ENCODE measurements around the gene PSORS1C1.
"Not testable (repeated sequence)": the region's sequence is repeated elsewhere in the genome, so short reads cannot be mapped to it uniquely, and the experiment has no call there.

Gene PSORS1C1

DNA sequence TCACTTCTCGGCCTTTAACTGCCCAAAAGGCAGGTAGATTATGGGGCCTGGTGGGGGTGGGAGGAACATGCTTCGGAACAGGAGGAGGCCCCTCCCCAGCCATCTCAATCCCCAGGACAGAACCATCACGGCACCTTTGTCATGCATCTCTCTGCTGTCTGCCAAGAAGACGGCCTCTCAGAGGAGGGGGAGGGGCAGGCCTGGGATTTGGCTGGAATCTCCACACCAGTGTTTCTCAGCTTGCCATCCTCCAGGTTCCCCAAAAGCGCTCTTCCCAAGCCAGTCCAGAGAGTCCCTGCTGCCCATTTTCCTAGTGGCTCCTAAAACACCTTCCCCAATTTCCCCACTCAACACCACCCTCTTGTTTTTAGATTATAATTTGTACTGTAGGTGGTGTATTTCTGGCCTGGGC is 58.4 kb downstream of the PSORS1C1 start:
- DNase-seq (ENCODE audit: low read depth in 3 of 3, low spot score in 1 of 3): no peak

DNA sequence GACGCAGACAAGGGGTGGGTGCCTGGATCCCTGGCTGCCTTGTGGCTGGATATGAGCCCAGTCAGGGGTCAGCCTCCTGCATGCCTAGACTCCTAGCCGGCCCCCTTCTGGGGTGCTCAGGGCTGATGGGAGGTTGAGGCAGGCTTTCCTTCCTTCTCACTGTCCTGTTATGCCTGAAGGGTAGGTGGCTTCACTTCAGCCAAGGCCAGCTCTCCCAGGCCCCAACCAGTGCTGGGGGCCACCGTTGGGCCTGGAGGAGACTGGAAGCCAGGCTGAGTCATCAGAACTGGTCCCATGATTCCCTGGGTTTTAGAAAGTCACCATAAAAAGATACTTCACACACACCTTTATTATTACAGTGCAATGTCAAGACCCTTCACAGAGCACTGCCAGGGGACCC is 58.8 kb downstream of the PSORS1C1 start:
- DNase-seq (ENCODE audit: low read depth in 3 of 3, low spot score in 1 of 3): no peak

DNA sequence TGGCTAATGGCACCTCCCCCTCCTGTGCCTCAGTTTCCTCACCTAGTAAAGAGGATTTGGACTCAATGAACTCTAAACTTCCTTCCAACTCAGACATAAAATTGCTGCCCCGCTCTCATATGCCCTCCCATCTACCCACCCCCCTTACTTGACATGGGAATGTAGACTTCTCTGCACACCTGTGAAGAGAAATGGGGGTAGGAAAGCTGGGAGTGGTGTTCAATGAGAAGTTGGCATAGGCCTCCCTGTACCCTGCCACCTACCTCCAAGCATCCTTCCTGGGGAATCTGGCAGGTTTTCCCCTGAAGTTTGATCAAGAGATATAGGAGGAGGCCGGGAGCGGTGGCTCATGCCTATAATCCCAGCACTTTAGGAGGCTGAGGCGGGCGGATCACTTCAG is 59.8 kb downstream of the PSORS1C1 start:
- DNase-seq (ENCODE audit: low read depth in 3 of 3, low spot score in 1 of 3): no peak

DNA sequence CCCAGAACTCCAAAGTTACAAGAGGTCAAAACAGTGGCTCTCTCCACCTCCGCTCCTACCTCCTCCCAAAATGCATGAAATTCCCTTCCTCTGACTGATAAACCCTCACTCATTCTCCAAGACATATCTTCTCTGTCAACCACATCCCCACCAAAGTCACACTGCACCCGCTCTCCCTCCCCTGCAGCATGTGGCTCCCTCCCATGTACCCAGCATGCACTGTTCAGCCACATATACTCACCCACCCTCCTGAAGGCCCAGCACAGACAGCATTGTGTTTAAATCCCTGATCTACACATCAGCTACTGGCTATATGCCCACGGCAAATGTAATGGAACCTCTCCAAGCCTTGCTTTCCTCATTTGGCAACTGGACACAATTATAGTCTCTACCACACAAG is 61.4 kb downstream of the PSORS1C1 start:
- DNase-seq (ENCODE audit: low read depth in 3 of 3, low spot score in 1 of 3): no peak

DNA sequence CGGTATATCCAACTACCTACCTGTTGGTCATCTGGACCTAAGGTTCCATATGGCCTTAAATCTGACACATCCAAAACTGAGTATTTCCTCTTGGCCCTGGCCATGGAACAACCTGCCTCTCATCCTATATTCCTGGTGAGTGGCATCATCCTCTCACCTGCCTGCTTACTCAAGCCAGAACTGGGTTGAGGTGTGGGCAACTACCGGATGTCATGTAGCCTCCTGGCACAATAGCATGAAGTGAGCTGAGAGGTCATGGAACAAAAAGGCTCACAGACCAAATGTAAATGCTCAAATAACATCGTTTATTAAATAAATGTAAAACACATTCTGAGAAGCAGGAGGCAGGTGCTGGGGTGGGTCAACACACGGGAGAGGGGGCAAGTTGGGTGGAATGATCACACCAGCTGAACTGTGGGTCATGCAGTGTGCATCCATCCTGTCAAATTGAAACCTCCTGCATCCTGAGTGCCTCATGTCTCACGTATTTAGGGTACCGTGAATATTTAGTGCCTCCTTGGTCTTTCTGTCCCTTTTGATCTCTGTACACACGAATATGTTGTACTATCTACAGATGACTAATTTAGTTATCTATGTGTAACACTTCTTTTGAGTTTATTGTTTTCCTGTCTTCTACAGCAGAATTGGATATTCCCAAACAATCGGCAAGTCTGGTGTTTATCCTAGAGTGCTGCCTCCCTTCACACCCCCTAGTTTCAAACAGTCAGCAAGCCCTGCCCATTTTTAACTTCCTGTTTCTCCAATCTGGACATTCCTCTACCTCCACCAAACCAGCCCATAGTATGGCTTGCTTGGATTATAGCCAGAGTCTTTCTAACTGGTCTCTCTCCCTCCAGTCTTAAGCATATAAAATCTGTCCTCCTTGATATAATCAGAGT is 63.8 kb downstream of the PSORS1C1 start:
- DNase-seq (ENCODE audit: low read depth in 3 of 3, low spot score in 1 of 3): no peak

DNA sequence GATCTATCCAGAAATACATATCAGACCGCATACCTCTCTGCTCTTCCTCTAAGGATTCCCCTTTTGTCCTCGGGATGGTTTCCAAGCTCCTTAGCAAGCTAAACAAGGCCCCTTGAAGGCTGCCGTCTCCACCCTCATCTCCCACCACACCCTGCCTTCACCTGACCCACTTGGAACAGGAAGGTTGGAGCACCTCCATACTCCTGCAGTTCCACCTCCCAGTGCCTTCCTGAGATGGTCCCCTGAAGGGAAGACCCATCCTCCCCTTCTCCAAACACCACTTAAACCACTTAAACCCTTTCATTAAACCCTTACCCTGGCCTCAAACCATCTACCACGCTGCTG is 64.4 kb downstream of the PSORS1C1 start:
- DNase-seq (ENCODE audit: low read depth in 3 of 3, low spot score in 1 of 3): no peak

DNA sequence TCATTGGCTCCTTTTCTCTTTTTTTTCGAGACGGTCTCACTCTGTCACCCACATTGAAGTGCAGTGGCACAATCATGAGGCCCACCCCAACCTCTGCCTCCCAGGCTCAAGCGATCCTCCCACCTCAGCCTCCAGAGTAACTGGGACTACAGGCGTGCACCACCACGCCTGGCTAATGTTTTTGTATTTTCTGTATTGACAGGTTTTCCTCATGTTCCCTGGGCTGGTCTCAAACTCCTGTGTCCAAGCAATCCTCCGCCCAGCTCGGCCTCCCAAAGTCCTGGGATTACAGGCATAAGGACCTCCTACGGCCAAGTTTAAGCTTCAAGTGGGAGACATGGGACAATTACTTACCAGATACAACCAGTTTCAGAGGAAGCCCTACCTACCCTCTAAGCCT is 65.3 kb downstream of the PSORS1C1 start:
- DNase-seq (ENCODE audit: low read depth in 3 of 3, low spot score in 1 of 3): no peak

DNA sequence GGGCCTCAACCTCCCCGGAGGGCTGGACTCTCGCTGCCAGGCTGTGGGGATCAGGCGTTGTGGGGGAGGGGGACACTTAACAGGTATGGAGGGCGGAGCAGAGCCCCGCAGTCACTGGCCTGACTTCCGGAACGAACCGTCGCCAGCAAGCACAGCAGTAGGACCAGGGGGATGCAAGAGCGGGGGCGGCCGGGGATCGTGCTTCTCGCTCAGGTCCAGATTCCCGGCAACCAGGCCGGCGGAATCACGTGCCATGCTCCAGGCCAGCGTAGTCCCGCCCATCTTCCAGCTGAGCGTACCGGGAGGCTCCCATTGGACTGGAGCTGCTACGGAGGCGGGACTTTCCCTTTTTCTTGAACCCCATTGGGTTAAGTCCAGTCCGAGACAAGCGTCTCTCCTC is 65.9 kb downstream of the PSORS1C1 start:
- no peak for DNase-seq (ENCODE audit: low read depth in 3 of 3, low spot score in 1 of 3)

DNA sequence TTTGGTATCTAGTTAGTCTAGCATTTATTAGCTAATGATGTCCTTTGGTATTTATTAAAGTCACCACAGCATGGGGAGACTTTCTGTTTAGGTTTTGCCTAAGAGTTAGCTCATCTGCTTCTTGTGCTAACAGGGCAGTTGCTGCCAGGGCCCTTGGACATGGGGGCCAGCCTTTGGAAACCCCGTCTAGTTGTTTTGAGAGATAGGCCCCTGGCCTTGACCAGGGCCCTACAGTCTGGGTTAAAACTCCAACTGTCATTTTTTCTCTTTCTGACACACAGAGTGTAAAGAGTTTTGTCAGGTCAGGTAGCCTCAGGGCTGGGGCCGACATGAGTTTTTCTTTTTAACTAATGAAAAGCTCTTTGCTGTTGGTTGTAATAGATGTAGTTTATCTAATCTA is 68.7 kb downstream of the PSORS1C1 start:
- not testable (repeated sequence) for DNase-seq (ENCODE audit: low read depth in 3 of 3, low spot score in 1 of 3)

DNA sequence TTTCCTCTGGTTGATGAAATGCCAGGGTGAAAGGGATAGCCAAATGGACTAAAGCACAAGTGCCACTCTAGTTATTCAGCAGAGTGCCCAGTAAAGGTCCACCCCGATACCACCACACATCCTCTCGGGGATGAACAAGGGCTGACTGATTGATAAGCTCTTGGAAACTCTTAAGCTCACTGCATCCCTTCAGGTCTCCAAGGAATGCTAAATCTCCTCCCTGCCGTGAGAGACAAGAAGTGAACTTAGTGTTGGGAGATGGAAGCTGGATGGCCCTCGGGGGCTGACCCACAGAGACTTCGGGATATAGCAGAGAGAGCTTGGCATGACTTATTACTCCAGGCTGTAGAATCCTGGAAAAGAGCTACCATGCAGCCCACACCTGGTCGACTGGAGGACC is 69.3 kb downstream of the PSORS1C1 start:
- not testable (repeated sequence) for DNase-seq (ENCODE audit: low read depth in 3 of 3, low spot score in 1 of 3)

DNA sequence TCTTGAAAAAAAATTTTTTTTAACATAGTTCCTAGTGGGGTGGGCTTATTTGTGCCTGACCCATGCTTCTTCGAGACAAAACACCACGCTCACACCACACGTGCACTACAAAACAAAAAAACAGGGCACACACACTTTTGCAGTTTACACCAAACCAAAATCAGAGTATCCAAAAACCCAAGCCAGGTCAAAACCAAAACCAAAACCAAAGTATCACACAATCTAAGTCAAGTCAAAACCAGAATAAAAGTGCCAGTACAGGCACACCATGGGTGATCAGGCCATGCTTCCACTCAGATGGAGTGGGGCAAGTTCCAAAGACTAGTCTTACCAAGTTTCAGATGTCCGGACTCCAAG is 71.1 kb downstream of the PSORS1C1 start:
- not testable (repeated sequence) for DNase-seq (ENCODE audit: low read depth in 3 of 3, low spot score in 1 of 3)

DNA sequence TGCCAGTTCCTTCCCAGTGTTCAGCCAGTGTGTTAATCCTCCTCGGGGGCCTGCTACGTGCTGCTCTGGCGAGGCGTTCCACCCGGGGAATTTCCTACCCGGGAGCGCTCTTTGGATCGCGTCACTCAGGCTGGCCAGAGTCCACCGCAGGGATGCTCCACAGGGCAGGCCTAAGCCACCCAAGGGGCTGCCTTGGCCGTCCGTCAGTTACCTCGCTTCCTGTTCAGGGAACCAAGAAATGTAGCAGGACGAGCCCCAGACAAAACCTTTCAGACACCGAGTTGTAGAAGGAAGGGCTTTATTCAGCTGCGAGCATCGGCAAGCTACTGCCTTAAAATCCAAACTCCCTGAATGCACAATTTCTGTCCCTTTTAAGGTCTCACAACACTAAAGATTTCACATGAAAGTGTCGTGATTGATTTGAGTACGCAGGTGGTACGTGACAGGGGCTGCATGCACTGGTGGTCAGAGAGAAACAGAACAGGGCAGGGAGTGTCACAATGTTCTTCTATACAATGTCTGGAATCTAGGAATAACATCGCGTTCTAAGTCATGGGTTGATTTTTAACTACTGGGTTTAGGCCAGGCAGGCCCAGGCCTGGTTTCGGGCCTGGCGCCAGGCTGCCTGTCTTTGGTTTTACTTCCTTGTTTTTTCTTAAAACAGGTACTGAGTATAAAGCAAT is 71.6 kb downstream of the PSORS1C1 start:
- no peak for DNase-seq (ENCODE audit: low read depth in 3 of 3, low spot score in 1 of 3)

DNA sequence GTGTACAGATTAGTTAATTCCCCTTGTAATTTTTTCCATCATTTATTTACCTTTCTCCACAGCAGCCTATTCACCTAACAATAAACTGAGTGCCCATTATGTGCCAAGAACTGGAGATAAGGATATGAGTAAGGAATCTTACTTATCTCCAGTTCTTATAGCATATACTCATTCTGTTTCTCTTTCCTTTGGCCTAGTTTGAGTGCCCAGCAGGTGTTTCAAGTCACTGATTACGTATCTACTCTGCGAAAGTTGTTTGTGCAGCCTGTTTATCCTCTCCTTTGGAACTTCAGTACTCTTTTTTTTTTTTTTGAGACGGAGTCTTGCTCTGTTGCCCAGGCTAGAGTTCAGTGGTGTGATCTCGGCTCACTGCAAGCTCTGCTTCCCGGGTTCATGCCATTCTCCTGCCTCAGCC is 73.2 kb downstream of the PSORS1C1 start:
- DNase-seq (ENCODE audit: low read depth in 3 of 3, low spot score in 1 of 3): no peak

DNA sequence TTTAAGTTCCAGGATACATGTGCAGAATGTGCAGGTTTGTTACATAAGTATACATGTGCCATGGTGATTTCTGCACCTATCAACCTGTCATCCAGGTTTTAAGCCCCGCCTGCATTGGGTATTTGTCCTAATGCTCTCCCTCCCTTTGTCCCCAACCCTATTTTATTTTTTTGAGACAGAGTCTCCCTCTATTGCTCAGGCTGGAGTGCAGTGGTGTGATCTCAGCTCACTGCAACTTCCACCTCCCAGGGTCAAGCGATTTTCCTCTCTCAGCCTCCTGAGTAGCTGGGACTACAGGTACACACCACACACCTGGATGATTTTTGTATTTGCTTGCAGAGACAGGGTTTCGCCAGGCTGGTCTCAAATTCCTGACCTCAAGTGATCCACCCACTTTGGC is 74.6 kb downstream of the PSORS1C1 start:
- not testable (repeated sequence) for DNase-seq (ENCODE audit: low read depth in 3 of 3, low spot score in 1 of 3)
